Stimulated activated CD4-positive, alpha-beta T cell treated with anti-CD3 and anti-CD28 coated beads, Interleukin-2, amount 100 ng/mL, for 48 hours (primary cell): ENCODE measurements around the gene THSD4.

Source experiments
- DNase-seq, 2 donors: peaks; one replicate each; pipeline ENCODE4 v3.0.0-alpha.2; 2020

THSD4 gene

GRCh38 chr15:71273731-71274447 is 158.6 kb downstream of the THSD4 start:
- no peak for DNase-seq

- no peak for DNase-seq
Observed at GRCh38 chr15:71274448-71274798, 159.2 kb downstream of the THSD4 start.

GRCh38 chr15:71275098-71275497 is 159.8 kb downstream of the THSD4 start:
- DNase-seq = no peak

- no peak for DNase-seq
Observed at GRCh38 chr15:71275566-71276335, 160.5 kb downstream of the THSD4 start.

- no peak for DNase-seq
Observed at GRCh38 chr15:71276336-71276665, 161.0 kb downstream of the THSD4 start.

- no peak for DNase-seq
Observed at GRCh38 chr15:71278989-71279756, 163.9 kb downstream of the THSD4 start.

GRCh38 chr15:71279757-71280141 is 164.5 kb downstream of the THSD4 start:
- DNase-seq = no peak

GRCh38 chr15:71280206-71280605 is 164.9 kb downstream of the THSD4 start:
- DNase-seq = no peak

- DNase-seq = no peak
Observed at GRCh38 chr15:71281256-71281655, 166.0 kb downstream of the THSD4 start.

GRCh38 chr15:71282076-71282475 is 166.8 kb downstream of the THSD4 start:
- DNase-seq = no peak

GRCh38 chr15:71288348-71288955 is 173.2 kb downstream of the THSD4 start:
- DNase-seq = no peak

GRCh38 chr15:71290002-71290401 is 174.7 kb downstream of the THSD4 start:
- DNase-seq = no peak

GRCh38 chr15:71290881-71291635 is 175.8 kb downstream of the THSD4 start:
- DNase-seq = no peak

- DNase-seq = no peak
Observed at GRCh38 chr15:71291723-71292122, 176.5 kb downstream of the THSD4 start.

GRCh38 chr15:71293723-71294122 is 178.5 kb downstream of the THSD4 start:
- no peak for DNase-seq

- DNase-seq = no peak
Observed at GRCh38 chr15:71294251-71294910, 179.1 kb downstream of the THSD4 start.

- DNase-seq = no peak
Observed at GRCh38 chr15:71294911-71295602, 179.8 kb downstream of the THSD4 start.

- no peak for DNase-seq
Observed at GRCh38 chr15:71295603-71296314, 180.5 kb downstream of the THSD4 start.

- DNase-seq = no peak
Observed at GRCh38 chr15:71296315-71296679, 181.0 kb downstream of the THSD4 start.

GRCh38 chr15:71301958-71302621 is 186.8 kb downstream of the THSD4 start:
- no peak for DNase-seq
